Right ventricle myocardium inferior (tissue), 1 donor: ENCODE measurements around the gene TYW1. TPM values are rescaled to one million over a fixed set of nuclear protein-coding genes. Genes with fewer than 3 reads are reported as not detected.
"Not testable (repeated sequence)": the region's sequence is repeated elsewhere in the genome, so short reads cannot be mapped to it uniquely, and the experiment has no call there.

ENCODE experiments used
- ATAC-seq: fragments of 200-7000 bp; cut with Tn5 transposase; one replicate; pipeline ENCODE4 v1.9.1; 2020; ENCODE audit warnings: mild to moderate bottlenecking, moderate library complexity
- DNase-seq: peaks from one replicate; pipeline ENCODE4 v3.0.0; 2021; ENCODE audit errors: missing footprints
- intact Hi-C: fragments of 100-400 bp; cut with DNase I; formaldehyde crosslinking; loops from one replicate; pipeline ENCODE4 v1.11.0; 2022
- microRNA-seq: library from miRNA; unstranded; fragments of <30 nt; microRNA quantifications from one replicate; pipeline ENCODE4 v1.2.0, GENCODE V29; 2020
- total RNA-seq: library from RNA; stranded (reverse); fragmentation: NEBNext Ultra II Directional; extraction: Animal tissue kit (Norgen Biotek cat#: 25700); gene quantifications from one replicate; pipeline ENCODE4 v1.2.1, GENCODE V29; 2021
- donor health status: DM: no; HTN: yes; CAD: no; lungs with severe emphysema.

The TYW1 gene
- total RNA-seq, 1 donor from 2014 or later = 10.7 TPM

DNA sequence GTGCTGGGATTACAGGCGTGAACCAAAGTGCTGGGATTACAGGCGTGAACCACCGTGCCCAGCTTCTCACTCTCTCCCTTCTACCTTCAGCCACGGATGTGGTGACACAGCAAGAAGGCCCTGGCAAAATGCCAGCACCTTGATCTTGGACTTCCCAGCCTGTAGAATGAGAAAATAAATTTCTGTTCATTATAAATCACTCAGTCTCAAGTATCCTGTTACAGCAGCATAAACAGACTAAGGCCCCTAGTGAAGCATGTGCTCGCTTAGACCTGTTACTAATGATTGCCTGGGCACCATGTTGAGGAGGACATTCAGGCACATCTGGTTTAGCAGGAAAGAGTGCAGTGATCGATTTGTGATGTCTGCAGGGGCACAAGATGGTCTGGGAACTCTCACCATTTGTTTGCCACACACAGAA is 263.5 kb downstream of the TYW1 start:
- intact Hi-C loops, ATAC-seq, DNase-seq: not testable (repeated sequence)

DNA sequence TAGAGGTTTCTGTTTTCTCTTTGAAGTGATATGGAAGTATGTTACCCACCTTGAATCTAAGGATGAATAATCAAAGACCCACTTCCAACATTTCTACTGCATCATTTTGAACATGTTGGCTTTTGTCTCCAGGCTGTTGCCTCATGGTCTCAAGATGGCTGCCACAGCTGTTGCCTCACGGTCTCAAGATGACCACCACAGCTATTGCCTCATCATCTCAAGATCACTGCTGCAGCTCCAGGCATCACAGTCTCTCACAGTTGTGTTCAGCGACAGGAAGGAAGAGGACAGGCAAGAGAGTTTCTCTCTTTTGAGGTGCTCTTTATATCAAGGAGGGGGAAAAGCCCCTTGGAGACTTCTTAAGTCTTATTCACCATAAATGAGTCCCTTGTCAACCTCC is 267.4 kb downstream of the TYW1 start:
- DNase-seq, ATAC-seq, intact Hi-C loops: not testable (repeated sequence)

DNA sequence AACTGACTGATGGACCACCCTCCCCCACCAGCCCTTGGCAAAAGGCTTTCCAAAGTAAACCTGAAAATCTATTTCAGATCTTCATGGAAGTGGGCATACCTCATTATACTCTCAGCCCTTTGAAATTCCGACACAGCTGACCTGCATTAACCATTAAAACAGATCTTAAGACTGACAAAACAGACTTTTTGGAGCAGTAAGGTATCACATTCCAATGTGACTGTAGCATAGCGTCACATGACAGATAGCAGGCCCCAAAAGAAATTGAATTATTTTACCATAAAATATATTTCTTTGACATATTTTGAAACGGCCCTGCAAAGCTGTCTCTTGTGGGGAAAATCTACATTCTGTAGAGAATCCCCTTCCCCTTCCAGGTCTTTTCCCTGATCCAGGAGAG is 269.4 kb downstream of the TYW1 start:
- intact Hi-C loops, ATAC-seq, DNase-seq: not testable (repeated sequence)

DNA sequence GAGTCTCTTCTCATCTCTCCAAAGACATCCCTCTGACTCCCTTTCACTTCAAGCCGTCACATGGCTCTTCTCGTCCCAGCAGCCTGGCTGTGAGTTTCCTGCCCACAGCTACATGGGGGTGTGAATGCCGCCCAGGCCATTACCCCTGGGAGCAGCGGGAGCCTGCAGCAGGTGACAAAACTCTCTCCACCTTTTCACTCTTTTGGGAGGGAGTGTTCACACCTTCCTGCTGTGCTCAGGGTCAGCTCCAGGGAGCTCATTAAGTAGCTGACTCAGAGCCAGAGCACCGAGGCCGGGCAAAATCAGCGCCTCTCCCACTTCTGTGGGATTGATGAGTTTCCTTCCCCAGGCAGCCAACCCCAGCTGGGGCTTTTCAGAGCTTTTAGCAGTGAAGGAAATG is 271.3 kb downstream of the TYW1 start:
- intact Hi-C loops = no loop called here
- no peak for ATAC-seq

DNA sequence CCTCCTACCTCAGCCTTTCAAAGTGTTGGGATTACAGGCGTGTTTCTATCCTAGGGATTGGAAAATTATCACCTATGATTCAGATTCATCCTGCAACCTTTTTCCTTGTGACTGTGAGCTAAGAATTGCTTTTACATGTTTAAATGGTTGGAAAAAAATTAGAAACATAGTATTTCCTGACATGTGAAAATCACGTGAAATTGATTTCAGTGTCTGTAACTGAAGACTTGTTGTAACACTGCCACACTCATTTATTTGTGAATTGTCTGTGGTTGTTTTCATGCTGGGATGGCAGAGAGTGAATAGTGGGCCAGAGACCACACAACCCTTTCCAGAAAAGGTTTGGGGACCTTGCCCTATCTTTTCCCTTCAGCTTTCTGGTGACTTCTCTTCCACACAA is 273.3 kb downstream of the TYW1 start:
- DNase-seq, ATAC-seq, intact Hi-C loops: not testable (repeated sequence)

More for the DNA sequence above, 271.3 kb downstream of the TYW1 start:
- DNase-seq = no peak

Small RNA genes lying within 50 kb of the gene (microRNA-seq; reads per million reads assigned to microRNA genes)
- not detected for gene MIR4650-1

Other genes with a start within 250 kb of the TYW1 start
- gene TMEM248, start 75.6 kb upstream of the TYW1 start, total RNA-seq = 45.9 TPM
- 210 TPM for gene SBDS, start 1.2 kb upstream of the TYW1 start, total RNA-seq